ENCODE results near the gene IGFALS. TPM values are rescaled to one million over a fixed set of nuclear protein-coding genes. Genes with fewer than 3 reads are reported as not detected.

Gene IGFALS
- total RNA-seq, 2 donors from 2014 or later, result not detected

DNA sequence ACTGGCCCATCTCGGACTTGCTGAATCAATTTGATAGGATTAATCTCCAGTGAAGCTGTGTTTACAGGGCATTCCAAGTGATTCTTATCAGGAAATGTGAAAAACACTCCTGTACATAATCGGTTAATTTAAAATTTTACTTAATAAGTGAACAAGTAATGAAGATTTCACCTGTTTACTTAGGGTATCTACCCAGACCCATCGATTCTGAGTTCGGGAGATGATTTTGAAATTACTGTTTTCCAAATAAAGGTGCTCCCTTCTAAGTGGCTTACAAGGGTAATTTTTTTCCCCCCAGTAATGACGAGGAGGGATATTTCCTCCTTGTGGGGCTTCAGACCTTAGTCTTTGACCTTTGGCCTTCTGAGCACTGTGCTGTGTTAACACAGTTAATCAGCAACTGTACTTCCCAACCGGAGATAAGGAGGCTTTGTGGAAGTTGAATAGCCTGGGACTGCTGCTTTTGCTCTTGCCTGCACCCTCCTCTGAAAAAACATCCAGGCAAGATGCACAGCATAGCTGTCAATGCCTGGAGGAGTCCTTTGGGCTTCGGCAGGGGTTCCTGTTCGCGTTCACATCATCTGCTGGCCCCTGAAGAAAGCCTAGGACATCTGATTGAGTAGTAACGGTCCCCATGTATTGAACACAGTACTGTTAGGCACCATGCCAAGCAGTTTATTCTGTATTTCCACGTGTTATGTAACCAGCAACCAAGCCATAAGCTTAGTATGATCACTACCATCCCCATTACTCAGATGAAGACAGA is 35.3 kb upstream of the IGFALS start:
- no peak for TF ChIP-seq CTCF (conservative IDR thresholded peaks at IDR 0.05)
- Histone ChIP-seq H3K4me1 (ENCODE audit: control insufficient read depth, insufficient read depth, low read length) (no peaks in the 10 kb centered on the region), H3K27ac (ENCODE audit: low read depth, low read length) (no peak overlapping the region), H3K9ac (ENCODE audit: extremely low read depth, low read length, poor library complexity, severe bottlenecking) (no peak overlapping the region), H3K27me3 (ENCODE audit: control insufficient read depth, insufficient read depth, low read length, poor library complexity, severe bottlenecking) (no peaks in the 10 kb centered on the region), H3K9me3 (ENCODE audit: control insufficient read depth, low read length) (no peaks in the 10 kb centered on the region), H3K36me3 (ENCODE audit: control insufficient read depth, insufficient read depth, low read length) (peaks cover 5% of the 10 kb centered on the region), H3K4me3 (ENCODE audit: low read length) (peak overlapping the region; percentile 99)
- Mint-ChIP-seq H3K4me1 (peaks cover 17% of the 10 kb centered on the region), H3K27me3 (ENCODE audit: insufficient read depth) (no peaks in the 10 kb centered on the region), H3K36me3 (ENCODE audit: low read depth) (peaks cover 6% of the 10 kb centered on the region), H3K27ac (no peak overlapping the region), H3K4me3 (peak overlapping the region; percentile 90), H3K9me3 (no peaks in the 10 kb centered on the region)
- DNase-seq, result no peak
- 95 to 99% methylated on average over 10 to 11 of the region's 11 CpGs for WGBS, 2 experiments (ENCODE audit: insufficient coverage in 1 of 2, insufficient read length in 1 of 2)

DNA sequence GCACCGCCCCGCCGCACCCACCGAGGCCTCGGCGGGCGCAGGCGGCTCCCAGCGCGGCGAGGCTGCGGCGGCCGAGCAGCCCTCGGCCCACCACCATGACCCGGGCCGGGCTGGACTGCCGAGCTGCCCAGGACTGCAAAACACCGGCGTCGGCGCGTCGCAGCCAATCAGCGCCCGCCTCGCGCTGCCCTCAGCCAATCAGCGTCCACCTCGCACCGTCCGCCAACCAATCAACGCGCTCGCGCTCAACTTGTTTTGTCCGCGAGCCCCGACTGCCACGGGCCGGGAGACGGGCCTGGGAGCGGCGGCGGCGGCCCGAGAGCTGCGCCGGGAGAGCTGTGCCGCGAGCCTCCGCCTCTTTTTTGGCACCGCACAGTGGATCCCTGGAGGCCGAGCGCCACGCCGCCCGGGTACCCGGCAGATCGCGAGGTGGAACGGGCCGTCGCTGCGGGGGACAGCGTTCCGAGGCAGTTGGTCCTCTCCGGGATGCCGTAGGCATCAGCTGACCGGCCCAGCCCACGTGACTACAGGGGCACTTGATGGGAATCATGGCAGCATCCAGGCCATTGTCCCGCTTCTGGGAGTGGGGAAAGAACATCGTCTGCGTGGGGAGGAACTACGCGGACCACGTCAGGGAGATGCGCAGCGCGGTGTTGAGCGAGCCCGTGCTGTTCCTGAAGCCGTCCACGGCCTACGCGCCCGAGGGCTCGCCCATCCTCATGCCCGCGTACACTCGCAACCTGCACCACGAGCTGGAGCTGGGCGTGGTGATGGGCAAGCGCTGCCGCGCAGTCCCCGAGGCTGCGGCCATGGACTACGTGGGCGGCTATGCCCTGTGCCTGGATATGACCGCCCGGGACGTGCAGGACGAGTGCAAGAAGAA is 33.4 kb upstream of the IGFALS start, which contains the start of the genes FAHD1 and HAGH:
Gene FAHD1 (plus strand): TSS at position 516 of the 883 bp plus-strand sequence. CDS start 33 bp downstream, at position 549.
Gene HAGH (minus strand): TSS at position 135 of the 883 bp plus-strand sequence. CDS start 38 bp downstream, at position 97.
- peak within 1 kb of the TSS; percentile 77 for H3K27ac ChIP-seq (ENCODE audit: low read depth, low read length)
- no peaks in the 10 kb centered on the region for H3K4me1 ChIP-seq (ENCODE audit: control insufficient read depth, insufficient read depth, low read length)
- peak within 1 kb of the TSS; percentile 90 for H3K4me3 Mint-ChIP-seq
- H3K36me3 Mint-ChIP-seq (ENCODE audit: low read depth), result peaks cover 6% of the 10 kb centered on the region
- H3K27me3 ChIP-seq (ENCODE audit: control insufficient read depth, insufficient read depth, low read length, poor library complexity, severe bottlenecking), result no peaks in the 10 kb centered on the region
- TF ChIP-seq CTCF (conservative IDR thresholded peaks at IDR 0.05), result no peak
- 0% methylated on average over 57 to 104 of the region's 104 CpGs for WGBS, 2 experiments (ENCODE audit: insufficient coverage in 1 of 2, insufficient read length in 1 of 2)
- H3K4me1 Mint-ChIP-seq, result peaks cover 18% of the 10 kb centered on the region
- H3K27me3 Mint-ChIP-seq (ENCODE audit: insufficient read depth), result no peaks in the 10 kb centered on the region
- peak; percentile 97 for DNase-seq
- H3K27ac Mint-ChIP-seq, result peak within 1 kb of the TSS; percentile 86
- H3K9me3 Mint-ChIP-seq, result no peaks in the 10 kb centered on the region
- H3K36me3 ChIP-seq (ENCODE audit: control insufficient read depth, insufficient read depth, low read length), result peaks cover 12% of the 10 kb centered on the region
- no peaks in the 10 kb centered on the region for H3K9me3 ChIP-seq (ENCODE audit: control insufficient read depth, low read length)
- peak within 1 kb of the TSS; percentile 67 for H3K9ac ChIP-seq (ENCODE audit: extremely low read depth, low read length, poor library complexity, severe bottlenecking)
- peak within 1 kb of the TSS; percentile 99 for H3K4me3 ChIP-seq (ENCODE audit: low read length)

GRCh38 chr16:1825864-1826690 is 32.6 kb upstream of the IGFALS start:
- Mint-ChIP-seq H3K4me3 (peak overlapping the region; percentile 90), H3K36me3 (ENCODE audit: low read depth) (peaks cover 6% of the 10 kb centered on the region), H3K27me3 (ENCODE audit: insufficient read depth) (no peaks in the 10 kb centered on the region), H3K9me3 (no peaks in the 10 kb centered on the region), H3K27ac (no peak overlapping the region), H3K4me1 (peaks cover 18% of the 10 kb centered on the region)
- no peaks in the 10 kb centered on the region for H3K27me3 ChIP-seq (ENCODE audit: control insufficient read depth, insufficient read depth, low read length, poor library complexity, severe bottlenecking)
- no peaks in the 10 kb centered on the region for H3K4me1 ChIP-seq (ENCODE audit: control insufficient read depth, insufficient read depth, low read length)
- H3K4me3 ChIP-seq (ENCODE audit: low read length), result peak overlapping the region; percentile 78
- 4 to 8% methylated on average over 45 to 96 of the region's 96 CpGs for WGBS, 2 experiments (ENCODE audit: insufficient coverage in 1 of 2, insufficient read length in 1 of 2)
- peaks cover 14% of the 10 kb centered on the region for H3K36me3 ChIP-seq (ENCODE audit: control insufficient read depth, insufficient read depth, low read length)
- peak; percentile 68 for DNase-seq
- TF ChIP-seq CTCF (conservative IDR thresholded peaks at IDR 0.05), result peak; percentile 35
- no peaks in the 10 kb centered on the region for H3K9me3 ChIP-seq (ENCODE audit: control insufficient read depth, low read length)
- no peak overlapping the region for H3K27ac ChIP-seq (ENCODE audit: low read depth, low read length)
- H3K9ac ChIP-seq (ENCODE audit: extremely low read depth, low read length, poor library complexity, severe bottlenecking), result no peak overlapping the region

Data from endodermal cell (in vitro differentiated cells).